NCI-H187 treated with DMSO at 0.1 percent for 48 hours (cell line): ENCODE results near the gene C15orf39.
"Not testable (repeated sequence)": the region's sequence is repeated elsewhere in the genome, so short reads cannot be mapped to it uniquely, and the experiment has no call there.

Experiments
- DNase-seq: peaks from one replicate; lab custom pipeline; 2025; lab: John Stamatoyannopoulos, UW

C15orf39 gene

GRCh38 chr15:75212200-75212858 lies 10.6 kb downstream of the C15orf39 start:
- no peak for DNase-seq

DNA sequence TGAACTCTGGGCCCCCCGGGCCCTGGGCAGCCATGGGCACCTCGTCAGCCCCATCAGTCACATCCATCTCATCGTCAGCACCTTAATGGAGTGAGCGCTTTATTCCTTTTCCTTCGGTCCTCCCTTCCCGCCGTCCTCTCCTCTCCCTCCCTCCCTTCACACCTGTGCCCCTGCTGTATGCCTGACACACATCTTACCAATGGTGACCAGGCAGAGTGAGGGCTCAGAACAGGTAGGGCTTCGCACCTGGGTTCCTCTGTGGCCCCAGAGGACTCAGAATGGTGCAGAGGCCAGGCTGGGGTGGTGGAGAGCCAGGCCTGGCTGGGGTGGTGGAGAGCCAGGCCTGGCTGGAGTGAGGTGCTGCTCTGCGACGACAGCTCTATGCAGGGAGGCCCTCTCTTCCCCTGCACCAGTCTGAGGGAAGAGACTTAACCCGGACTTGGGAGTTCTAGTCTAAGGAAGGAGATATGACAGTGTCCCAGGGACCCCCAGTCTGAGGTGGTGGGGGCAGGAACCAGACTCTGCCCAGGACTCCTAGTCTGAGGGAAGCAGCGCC lies 11.6 kb downstream of the C15orf39 start:
- DNase-seq = no peak

DNA sequence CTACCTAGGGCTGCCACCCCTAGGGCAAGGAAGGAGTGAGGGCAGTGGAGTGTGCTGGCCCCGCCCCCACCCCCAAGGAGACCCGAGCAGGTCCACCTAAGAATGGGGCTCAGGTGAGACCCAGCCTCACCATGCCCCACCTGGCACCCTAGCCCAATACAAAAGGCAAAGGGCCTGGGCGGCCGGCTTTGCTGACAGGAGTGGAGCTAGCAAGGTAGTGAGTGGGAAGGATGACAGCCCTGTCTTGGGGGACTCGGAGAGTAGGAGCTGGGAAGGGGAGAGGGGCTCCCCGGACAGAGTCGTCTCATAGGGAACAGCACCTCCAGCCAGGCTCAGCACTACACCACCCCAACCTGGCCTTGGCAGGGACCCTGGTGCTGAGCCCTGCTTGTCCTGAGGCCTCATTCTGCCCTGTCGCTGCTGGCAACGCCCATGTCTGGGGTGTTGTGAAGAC lies 12.1 kb downstream of the C15orf39 start:
- DNase-seq = no peak

GRCh38 chr15:75214293-75215096 lies 12.8 kb downstream of the C15orf39 start:
- DNase-seq = no peak

DNA sequence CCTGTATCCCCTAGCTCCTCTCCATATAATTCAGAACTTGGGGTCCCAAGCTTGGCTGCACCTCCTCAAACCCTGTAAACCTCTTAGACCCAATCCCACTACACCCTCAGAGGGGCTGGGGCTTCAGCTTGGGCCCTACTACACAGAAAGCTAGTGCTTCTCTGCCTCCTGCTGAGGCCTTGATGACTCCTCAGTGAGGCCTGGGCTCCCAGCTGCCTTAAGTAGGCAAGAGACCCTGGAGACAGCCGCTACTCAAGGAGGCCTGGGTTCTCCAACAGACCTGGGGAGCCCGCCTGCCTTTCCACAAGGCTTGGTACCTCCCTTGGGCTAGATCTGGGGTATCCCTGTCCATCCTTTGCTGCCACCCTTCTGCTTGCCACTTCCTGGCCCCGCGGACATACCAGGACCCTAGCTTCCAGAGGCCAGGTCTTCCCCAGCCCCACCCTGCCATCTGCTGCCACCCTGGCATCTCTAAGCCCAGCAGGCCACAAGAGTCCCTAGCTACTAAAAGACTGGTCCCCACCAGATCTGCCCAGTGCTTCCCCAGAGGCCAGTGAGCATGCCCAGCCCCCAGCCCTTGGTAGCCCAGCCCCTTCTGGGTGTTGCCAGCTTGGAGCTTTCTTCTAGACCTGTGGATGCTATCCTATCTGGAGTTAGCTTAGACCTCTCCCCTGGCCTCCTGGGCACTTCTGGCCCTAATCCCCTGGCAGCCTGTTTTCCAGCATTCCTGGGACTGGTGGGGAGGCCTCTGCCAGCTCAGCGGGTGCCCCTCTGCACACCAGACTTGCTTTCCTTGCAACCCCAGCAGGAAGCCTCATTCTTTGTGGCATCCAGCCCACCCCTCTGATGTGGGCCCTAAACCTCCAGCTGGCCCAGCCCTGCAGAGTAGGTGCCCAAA lies 13.7 kb downstream of the C15orf39 start:
- DNase-seq = no peak

- DNase-seq = no peak
These were observed 15.3 kb downstream of the C15orf39 start for GRCh38 chr15:75217012-75217411.

DNA sequence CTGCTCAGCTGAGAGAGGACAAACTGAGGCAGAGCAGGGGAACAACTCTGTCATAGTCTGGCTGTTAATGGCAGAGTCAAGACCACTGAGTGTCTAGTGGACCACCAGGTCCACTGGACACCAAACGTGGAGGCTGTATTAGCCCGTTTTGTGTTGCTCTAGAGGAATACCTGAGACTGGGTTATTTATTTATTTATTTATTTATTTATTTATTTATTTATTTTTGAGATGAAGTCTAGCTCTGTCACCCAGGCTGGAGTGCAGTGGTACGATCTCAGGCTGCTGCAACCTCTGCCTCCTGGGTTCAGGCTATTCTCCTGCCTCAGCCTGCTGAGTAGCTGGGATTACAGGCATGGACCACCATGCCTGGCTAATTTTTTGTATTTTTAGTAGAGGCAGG lies 15.9 kb downstream of the C15orf39 start:
- DNase-seq = not testable (repeated sequence)

GRCh38 chr15:75219507-75219929 lies 17.8 kb downstream of the C15orf39 start:
- DNase-seq = not testable (repeated sequence)

DNA sequence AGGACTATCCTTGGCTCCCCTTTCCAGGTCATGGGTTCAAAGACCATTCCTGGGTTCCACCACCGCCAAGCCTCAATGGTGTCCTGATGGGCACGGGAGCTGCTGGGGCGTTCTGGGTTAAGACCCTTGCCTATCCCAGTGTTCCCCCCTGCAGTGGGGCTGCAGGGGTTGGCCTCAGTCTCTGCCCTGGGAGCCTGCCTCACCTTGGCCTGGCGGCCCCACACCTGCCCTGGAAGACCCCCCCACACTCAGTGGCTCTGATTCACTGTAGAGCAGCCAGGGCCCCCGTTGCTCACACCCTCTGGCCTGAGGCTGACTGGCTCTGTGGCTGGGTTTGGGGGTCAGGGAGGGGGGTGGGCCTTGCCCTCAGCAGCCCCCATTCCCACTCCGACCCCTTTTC lies 22.0 kb downstream of the C15orf39 start:
- no peak for DNase-seq

- no peak for DNase-seq
These were observed 22.6 kb downstream of the C15orf39 start for GRCh38 chr15:75224281-75224680.

DNA sequence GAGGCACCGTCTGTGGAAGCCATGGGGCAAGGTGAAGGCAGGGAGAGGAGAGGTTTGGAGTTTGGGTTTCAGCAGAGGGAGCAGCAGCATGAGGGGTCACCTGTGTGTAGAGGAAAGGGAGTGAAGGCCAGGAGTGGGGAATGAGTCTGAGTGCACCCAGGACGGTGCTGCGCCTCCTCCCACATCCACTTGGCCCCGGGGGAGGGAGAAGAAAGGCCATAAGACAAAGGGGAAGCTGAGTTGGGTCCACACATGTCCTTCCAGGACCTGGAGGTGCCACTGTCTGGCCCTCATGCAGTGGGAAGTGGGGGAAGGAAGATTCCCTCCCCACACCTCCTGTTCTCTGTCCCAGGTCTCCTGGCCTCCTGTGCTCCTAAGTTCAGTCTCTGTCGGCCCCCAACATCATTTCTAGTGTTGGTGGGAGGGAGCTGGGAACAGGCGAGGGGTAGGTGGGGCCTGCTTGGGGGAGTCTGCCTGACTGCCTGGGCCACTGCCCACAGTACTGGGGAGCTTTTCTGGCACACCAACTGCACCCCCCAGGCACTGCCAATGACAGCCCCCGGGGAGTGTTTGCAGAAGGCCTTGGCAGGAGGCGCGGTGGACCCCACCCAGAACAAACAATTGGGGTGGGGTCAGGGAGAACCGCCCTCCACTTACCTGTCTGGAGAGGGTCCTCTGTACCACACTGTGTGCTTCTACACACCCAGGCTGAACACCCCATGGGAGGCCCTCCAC lies 23.6 kb downstream of the C15orf39 start:
- not testable (repeated sequence) for DNase-seq

- no peak for DNase-seq
These were observed 24.5 kb downstream of the C15orf39 start for GRCh38 chr15:75225951-75226732.

- DNase-seq = not testable (repeated sequence)
These were observed 25.4 kb downstream of the C15orf39 start for GRCh38 chr15:75227112-75227511.

DNA sequence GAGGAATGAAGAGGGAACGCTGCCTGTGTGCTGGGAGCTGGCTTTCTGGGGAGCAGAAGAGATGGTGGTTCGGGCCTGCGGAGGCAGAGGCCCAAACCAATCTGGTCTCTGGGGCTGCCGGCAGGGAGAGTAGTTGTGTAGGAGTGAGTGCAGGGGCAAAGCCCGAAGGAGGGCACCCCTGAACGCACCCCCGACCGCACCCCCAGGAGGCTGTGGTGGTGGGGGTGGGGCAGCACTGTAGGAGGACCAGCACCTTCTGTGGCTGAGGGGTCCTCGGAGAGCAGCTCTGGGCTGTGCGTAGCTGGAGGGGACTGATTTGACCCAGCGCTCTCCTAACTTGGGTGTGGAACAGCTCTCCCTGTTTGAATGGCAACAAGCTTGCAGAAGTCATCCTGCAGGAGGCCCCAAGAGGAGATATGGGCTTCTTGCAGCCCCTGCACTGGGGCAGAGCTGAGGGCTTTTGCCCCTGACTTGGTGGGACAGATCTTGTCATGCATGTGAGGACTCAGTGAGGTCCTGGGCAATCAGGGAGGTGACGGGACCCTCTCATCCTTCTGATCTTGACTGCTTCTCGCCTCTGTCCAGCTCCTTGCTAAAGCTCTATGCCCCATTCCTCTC lies 26.1 kb downstream of the C15orf39 start:
- no peak for DNase-seq

GRCh38 chr15:75228787-75229186 lies 27.1 kb downstream of the C15orf39 start:
- DNase-seq = no peak

- DNase-seq = no peak
These were observed 27.7 kb downstream of the C15orf39 start for GRCh38 chr15:75229191-75230015.

DNA sequence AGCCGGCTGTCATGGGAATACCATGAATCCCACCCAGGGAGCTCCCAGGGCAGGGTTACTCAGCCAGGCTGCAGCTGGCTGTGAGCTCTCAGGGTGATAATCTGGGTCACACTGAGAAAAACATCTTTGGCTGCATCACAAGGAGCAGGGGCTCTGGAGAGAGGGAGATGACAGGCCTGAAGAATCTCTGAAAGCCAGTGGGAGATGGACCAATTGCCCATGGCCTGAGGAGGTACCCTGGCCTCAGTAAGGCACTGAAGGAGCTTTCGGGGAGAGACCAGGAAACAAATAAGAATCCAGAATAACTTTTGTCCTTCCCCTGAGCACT lies 28.3 kb downstream of the C15orf39 start:
- DNase-seq = no peak

DNA sequence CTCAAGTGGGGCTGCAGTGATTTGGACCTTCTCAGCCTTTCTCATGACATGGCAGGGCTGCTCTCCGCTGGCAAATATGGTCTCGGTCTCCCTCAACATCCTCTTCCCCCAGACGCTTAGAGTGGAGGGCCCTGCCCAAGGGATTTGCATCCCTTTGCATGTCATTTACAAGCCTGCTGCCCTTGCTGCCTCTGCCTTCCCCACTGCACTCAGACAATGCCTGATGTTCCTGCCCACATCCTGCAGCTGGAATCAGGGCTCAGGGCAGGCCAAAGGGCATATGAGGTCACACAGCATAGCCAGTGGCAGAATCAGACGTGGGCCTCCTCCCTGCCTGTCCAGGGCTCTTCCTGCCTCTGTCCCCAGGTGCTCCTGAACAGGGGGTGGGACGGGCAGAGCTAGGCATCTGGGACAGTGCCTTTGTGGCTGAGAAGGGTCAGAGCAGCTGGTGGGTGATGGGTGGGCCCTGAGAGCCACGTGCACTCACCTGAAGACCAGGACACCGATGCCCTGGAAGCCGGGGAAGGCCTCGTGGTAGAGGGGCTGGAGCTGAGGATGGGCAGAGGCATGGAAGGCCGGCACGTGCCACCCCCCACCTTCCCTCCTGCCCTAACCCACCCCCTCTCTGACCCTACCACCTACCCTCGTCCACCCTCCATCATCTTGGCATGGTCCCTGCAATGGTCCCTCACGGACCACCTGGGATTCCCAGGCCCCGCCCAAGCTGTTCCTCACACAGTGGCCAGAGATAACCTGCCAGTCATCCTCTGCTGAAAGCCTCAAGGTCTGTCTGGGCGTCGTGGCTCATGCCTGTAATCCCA lies 29.1 kb downstream of the C15orf39 start:
- no peak for DNase-seq
